GM12872 (cell line): ENCODE data around the gene FAM163B.

Source experiments
- CTCF ChIP-seq: IDR thresholded peaks from 3 replicates; pipeline ENCODE4 v1.5.1; 2011; ENCODE audit warnings: low read depth, mild to moderate bottlenecking, low read length, moderate library complexity; ENCODE audit not compliant: insufficient read depth

The FAM163B gene

GRCh38 chr9:133572821-133573361, 36.3 kb downstream of the FAM163B start:
- TF ChIP-seq CTCF = no peak

GRCh38 chr9:133571896-133572595, 37.1 kb downstream of the FAM163B start:
- TF ChIP-seq CTCF = no peak

GRCh38 chr9:133571391-133571890, 37.7 kb downstream of the FAM163B start:
- TF ChIP-seq CTCF = no peak

- no peak for TF ChIP-seq CTCF
Measured at GRCh38 chr9:133570691-133571080, 38.5 kb downstream of the FAM163B start.

GRCh38 chr9:133569891-133570690, 39.1 kb downstream of the FAM163B start:
- no peak for TF ChIP-seq CTCF

- TF ChIP-seq CTCF = no peak
Measured at GRCh38 chr9:133569121-133569785, 39.9 kb downstream of the FAM163B start.

GRCh38 chr9:133568186-133568585, 41.0 kb downstream of the FAM163B start:
- no peak for TF ChIP-seq CTCF
